Muscle of arm (tissue), 12 donors: ENCODE results near the gene PARD3. TPM values are rescaled to one million over a fixed set of nuclear protein-coding genes. Genes with fewer than 3 reads are reported as not detected.

ENCODE experiments used
- DNase-seq: peaks from one replicate; pipeline ENCODE4 v3.0.0-alpha.2; 2013
- polyA plus RNA-seq, 12 donors: library from polyadenylated mRNA; unstranded; fragments of 120-200 nt; gene quantifications; one replicate each; pipeline ENCODE4 v1.2.1, GENCODE V29; 2013; ENCODE audit not compliant: insufficient read length in 12 of 12

The PARD3 gene
- polyA plus RNA-seq, 12 donors = 40.7 to 93.0 (median 44.5) TPM; not detected in 1

GRCh38 chr10:34543716-34544115 is 271.4 kb downstream of the PARD3 start:
- no peak for DNase-seq

GRCh38 chr10:34540492-34540891 is 274.6 kb downstream of the PARD3 start:
- DNase-seq = no peak

GRCh38 chr10:34539533-34540315 is 275.4 kb downstream of the PARD3 start:
- DNase-seq = peak; percentile 63

- no peak for DNase-seq
Measured at GRCh38 chr10:34538281-34538829, 276.7 kb downstream of the PARD3 start.

- no peak for DNase-seq
Measured at GRCh38 chr10:34537629-34538231, 277.4 kb downstream of the PARD3 start.

GRCh38 chr10:34535872-34536271 is 279.2 kb downstream of the PARD3 start:
- no peak for DNase-seq

GRCh38 chr10:34530778-34531177 is 284.3 kb downstream of the PARD3 start:
- DNase-seq = no peak

- DNase-seq = no peak
Measured at GRCh38 chr10:34528320-34528719, 286.8 kb downstream of the PARD3 start.

GRCh38 chr10:34526758-34527730 is 288.1 kb downstream of the PARD3 start:
- DNase-seq = peak; percentile 82

GRCh38 chr10:34526186-34526585 is 288.9 kb downstream of the PARD3 start:
- DNase-seq = no peak

- no peak for DNase-seq
Measured at GRCh38 chr10:34524369-34525091, 290.6 kb downstream of the PARD3 start.

GRCh38 chr10:34523017-34523767 is 291.9 kb downstream of the PARD3 start:
- DNase-seq = no peak

GRCh38 chr10:34522546-34522945 is 292.6 kb downstream of the PARD3 start:
- DNase-seq = no peak

GRCh38 chr10:34520510-34520909 is 294.6 kb downstream of the PARD3 start:
- no peak for DNase-seq

GRCh38 chr10:34520084-34520483 is 295.0 kb downstream of the PARD3 start:
- no peak for DNase-seq

GRCh38 chr10:34514290-34514689 is 300.8 kb downstream of the PARD3 start:
- no peak for DNase-seq

GRCh38 chr10:34513636-34514035 is 301.5 kb downstream of the PARD3 start:
- no peak for DNase-seq

- DNase-seq = no peak
Measured at GRCh38 chr10:34507217-34507616, 307.9 kb downstream of the PARD3 start.

- no peak for DNase-seq
Measured at GRCh38 chr10:34506786-34507185, 308.3 kb downstream of the PARD3 start.

- DNase-seq = no peak
Measured at GRCh38 chr10:34505338-34505737, 309.8 kb downstream of the PARD3 start.

- no peak for DNase-seq
Measured at GRCh38 chr10:34504534-34504933, 310.6 kb downstream of the PARD3 start.
